RWPE1 (cell line): ENCODE data around the gene PROZ.

Source experiments
- CTCF ChIA-PET: fragments of 350-600 bp; sonication (Branson Sonifier 250); formaldehyde crosslinking; extraction: SDS; loops from one replicate; lab custom pipeline; 2021; lab: Yijun Ruan, JAX
- POLR2A ChIA-PET: fragments of 400-600 bp; formaldehyde crosslinking; extraction: SDS; loops from one replicate; lab custom pipeline; 2020; ENCODE audit warnings: antibody characterized with exemption; ENCODE audit not compliant: low non-redundant PET; lab: Yijun Ruan, JAX
- DNase-seq: peaks from one replicate; pipeline ENCODE4 v3.0.0; 2012; ENCODE audit warnings: low spot score
- H3K27ac ChIP-seq: fragments of 450-650 bp; 2 replicates; pipeline ENCODE4 v1.5.1; 2017
- CTCF ChIP-seq: fragments of 450-650 bp; conservative IDR thresholded peaks from 2 replicates; pipeline ENCODE4 v1.5.1; 2017; ENCODE audit warnings: low read depth, mild to moderate bottlenecking

Gene PROZ

GRCh38 chr13:113142876-113143275 is 15.6 kb upstream of the PROZ start:
- POLR2A ChIA-PET = no interaction called here
- DNase-seq = no peak
- TF ChIP-seq CTCF = no peak
- CTCF ChIA-PET = interaction anchor here (0.6 kb wide), 1 partner anchor 252 kb away, joined by 4 read pairs; no protein-coding TSS in a partner anchor
- H3K27ac ChIP-seq = no peak overlapping the region

GRCh38 chr13:113143466-113144254 is 14.8 kb upstream of the PROZ start:
- no peak overlapping the region for H3K27ac ChIP-seq
- TF ChIP-seq CTCF = no peak
- POLR2A ChIA-PET = no interaction called here
- CTCF ChIA-PET = interaction anchor here (0.6 kb wide), 1 partner anchor 251 kb away, joined by 4 read pairs; no protein-coding TSS in a partner anchor
- DNase-seq = no peak

GRCh38 chr13:113144255-113144629 is 14.2 kb upstream of the PROZ start:
- H3K27ac ChIP-seq = no peak overlapping the region
- no peak for DNase-seq
- CTCF ChIA-PET = no interaction called here
- no peak for TF ChIP-seq CTCF
- POLR2A ChIA-PET = no interaction called here

GRCh38 chr13:113145496-113145895 is 13.0 kb upstream of the PROZ start:
- CTCF ChIA-PET = no interaction called here
- no peak for DNase-seq
- POLR2A ChIA-PET = no interaction called here
- H3K27ac ChIP-seq = no peak overlapping the region
- no peak for TF ChIP-seq CTCF

GRCh38 chr13:113145911-113146598 is 12.4 kb upstream of the PROZ start:
- CTCF ChIA-PET = no interaction called here
- POLR2A ChIA-PET = no interaction called here
- DNase-seq = no peak
- TF ChIP-seq CTCF = no peak
- no peak overlapping the region for H3K27ac ChIP-seq

- TF ChIP-seq CTCF = no peak
- no peak overlapping the region for H3K27ac ChIP-seq
- CTCF ChIA-PET = no interaction called here
- POLR2A ChIA-PET = no interaction called here
- DNase-seq = no peak
Observed at GRCh38 chr13:113146750-113147149, 11.7 kb upstream of the PROZ start.
